ENCODE data around the gene TMEM253. TPM values are rescaled to one million over a fixed set of nuclear protein-coding genes. Genes with fewer than 3 reads are reported as not detected.

TMEM253 gene
- 62.3 TPM for polyA plus RNA-seq
- long read RNA-seq, donor 1, partial matches to known transcripts, result 16 of 23 reads
- long read RNA-seq, donor 1, other reads (novel, unspliced or antisense), result 5 of 23 reads
- long read RNA-seq, donor 2, transcript TMEM253-206 (7 exons, 1,236 nt), result major isoform, 10 of 50 reads
- long read RNA-seq, donor 2, partial matches to known transcripts, result 35 of 50 reads
- long read RNA-seq, donor 2, other reads (novel, unspliced or antisense), result 5 of 50 reads
- long read RNA-seq, donor 3, result 0 reads
- long read RNA-seq, donor 4, partial matches to known transcripts, result 0 of 4 reads
- long read RNA-seq, donor 4, other reads (novel, unspliced or antisense), result 0 of 4 reads
- long read RNA-seq, donor 5, transcript TMEM253-206 (7 exons, 1,236 nt), result major isoform, 7 of 13 reads
- long read RNA-seq, donor 5, partial matches to known transcripts, result 6 of 13 reads
- long read RNA-seq, donor 5, other reads (novel, unspliced or antisense), result 0 of 13 reads
- long read RNA-seq, donor 6, transcript TMEM253-206 (7 exons, 1,236 nt), result major isoform, 15 of 28 reads
- long read RNA-seq, donor 6, partial matches to known transcripts, result 7 of 28 reads
- long read RNA-seq, donor 6, other reads (novel, unspliced or antisense), result 5 of 28 reads
- long read RNA-seq, donor 7, result 0 reads
- long read RNA-seq, donor 8, transcript TMEM253-206 (7 exons, 1,236 nt), result major isoform, 14 of 34 reads
- long read RNA-seq, donor 8, partial matches to known transcripts, result 9 of 34 reads
- long read RNA-seq, donor 8, other reads (novel, unspliced or antisense), result 11 of 34 reads
- long read RNA-seq, donor 9, transcript TMEM253-206 (7 exons, 1,236 nt), result major isoform, 15 of 24 reads
- long read RNA-seq, donor 9, partial matches to known transcripts, result 9 of 24 reads
- long read RNA-seq, donor 9, other reads (novel, unspliced or antisense), result 0 of 24 reads
- long read RNA-seq, donor 10, transcript TMEM253-206 (7 exons, 1,236 nt), result major isoform, 20 of 34 reads
- long read RNA-seq, donor 10, partial matches to known transcripts, result 7 of 34 reads
- long read RNA-seq, donor 10, other reads (novel, unspliced or antisense), result 7 of 34 reads
- long read RNA-seq, donor 11, transcript TMEM253-206 (7 exons, 1,236 nt), result major isoform, 18 of 33 reads
- long read RNA-seq, donor 11, partial matches to known transcripts, result 6 of 33 reads
- long read RNA-seq, donor 11, other reads (novel, unspliced or antisense), result 9 of 33 reads

DNA sequence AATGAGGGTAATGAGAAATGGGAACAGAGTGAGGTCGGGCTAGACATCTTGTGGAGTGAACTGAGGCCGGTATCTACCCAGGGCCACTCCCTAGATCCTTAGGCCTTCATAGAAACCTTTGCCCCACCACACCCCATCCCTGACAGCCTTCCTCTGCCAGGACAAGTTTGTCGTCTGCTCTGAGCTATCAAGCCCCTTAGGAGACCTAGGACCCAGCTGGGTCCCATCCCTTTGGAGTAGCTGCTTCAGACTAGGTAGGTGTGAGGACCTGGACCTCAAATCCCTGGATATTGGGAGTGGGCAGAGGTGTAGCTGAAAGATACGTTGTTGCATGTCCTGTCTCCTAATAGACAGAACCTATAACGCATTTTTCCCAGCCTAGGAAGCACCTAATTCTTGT, at the start of gene TMEM253:
TMEM253 (plus strand) TSS at position 136 of the 400 bp plus-strand sequence. CDS start 278 bp downstream, outside the sequence.
- Histone ChIP-seq H3K36me3 (ENCODE audit: control insufficient read depth, insufficient read depth, low read length) (no peaks in the 10 kb centered on the region), H3K27me3 (ENCODE audit: control insufficient read depth, insufficient read depth, low read length) (no peaks in the 10 kb centered on the region), H3K4me3 (ENCODE audit: low read length) (peak within 1 kb of the TSS; percentile 40), H3K9me3 (ENCODE audit: control insufficient read depth, low read depth, low read length) (no peaks in the 10 kb centered on the region), H3K4me1 (ENCODE audit: control insufficient read depth, insufficient read depth, low read length) (peaks cover 67% of the 10 kb centered on the region), H3K27ac (ENCODE audit: low read length) (peak within 1 kb of the TSS; percentile 98)
- DNase-seq, result peak; percentile 88 to 92
- no CpG with 5 or more reads among the region's 5 CpGs for WGBS (ENCODE audit: insufficient coverage, low lambda C conversion rate)

DNA sequence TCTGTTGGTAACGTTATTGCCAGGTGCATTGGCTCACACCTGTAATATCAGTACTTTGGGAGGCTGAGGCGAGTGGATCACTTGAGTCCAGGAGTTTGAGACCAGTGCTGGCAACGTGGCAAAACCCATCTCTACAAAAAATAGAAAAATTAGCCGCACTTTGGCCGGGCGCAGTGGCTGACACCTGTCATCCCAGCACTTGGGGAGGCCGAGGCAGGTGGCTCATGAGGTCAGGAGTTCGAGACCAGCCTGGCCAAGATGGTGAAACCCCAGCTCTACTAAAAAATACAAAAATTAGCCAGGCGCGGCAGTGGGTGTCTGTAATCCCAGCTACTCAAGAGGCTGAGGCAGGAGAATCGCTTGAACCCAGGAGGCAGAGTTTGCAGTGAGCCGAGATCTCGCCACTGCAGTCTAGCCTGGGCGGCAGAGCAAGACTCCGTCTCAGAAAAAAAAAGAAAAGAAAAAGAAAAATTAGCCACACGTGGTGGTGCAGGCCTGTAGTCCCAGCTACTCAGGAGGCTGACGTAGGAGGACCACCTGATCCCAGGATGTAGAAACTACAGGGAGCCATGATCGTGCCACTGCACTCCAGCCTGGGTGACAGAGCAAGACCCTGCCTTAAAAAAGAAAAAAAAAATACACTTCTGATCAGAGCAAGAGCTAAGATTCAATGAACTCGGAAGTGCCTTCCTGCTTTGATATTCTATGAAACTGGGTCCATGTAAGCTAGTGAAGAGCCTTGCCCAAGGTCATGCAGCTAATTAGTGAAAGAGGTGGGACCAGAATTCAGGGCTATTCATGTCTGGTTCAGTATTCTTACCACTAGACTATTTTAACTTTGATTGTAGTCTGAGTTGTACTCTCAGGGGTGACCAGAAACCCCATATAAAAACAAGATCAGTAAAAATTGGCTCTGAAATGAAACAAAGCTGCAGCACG, 47.4 kb upstream of the TMEM253 start:
- H3K27ac ChIP-seq (ENCODE audit: low read length), result peak overlapping the region; percentile 6
- 80% methylated on average over 2 of the region's 20 CpGs for WGBS (ENCODE audit: insufficient coverage, low lambda C conversion rate)
- H3K36me3 ChIP-seq (ENCODE audit: control insufficient read depth, insufficient read depth, low read length), result no peaks in the 10 kb centered on the region
- DNase-seq, result no peak
- H3K9me3 ChIP-seq (ENCODE audit: control insufficient read depth, low read depth, low read length), result no peaks in the 10 kb centered on the region
- H3K4me3 ChIP-seq (ENCODE audit: low read length), result no peak overlapping the region
- H3K4me1 ChIP-seq (ENCODE audit: control insufficient read depth, insufficient read depth, low read length), result peaks cover 16% of the 10 kb centered on the region
- no peaks in the 10 kb centered on the region for H3K27me3 ChIP-seq (ENCODE audit: control insufficient read depth, insufficient read depth, low read length)

DNA sequence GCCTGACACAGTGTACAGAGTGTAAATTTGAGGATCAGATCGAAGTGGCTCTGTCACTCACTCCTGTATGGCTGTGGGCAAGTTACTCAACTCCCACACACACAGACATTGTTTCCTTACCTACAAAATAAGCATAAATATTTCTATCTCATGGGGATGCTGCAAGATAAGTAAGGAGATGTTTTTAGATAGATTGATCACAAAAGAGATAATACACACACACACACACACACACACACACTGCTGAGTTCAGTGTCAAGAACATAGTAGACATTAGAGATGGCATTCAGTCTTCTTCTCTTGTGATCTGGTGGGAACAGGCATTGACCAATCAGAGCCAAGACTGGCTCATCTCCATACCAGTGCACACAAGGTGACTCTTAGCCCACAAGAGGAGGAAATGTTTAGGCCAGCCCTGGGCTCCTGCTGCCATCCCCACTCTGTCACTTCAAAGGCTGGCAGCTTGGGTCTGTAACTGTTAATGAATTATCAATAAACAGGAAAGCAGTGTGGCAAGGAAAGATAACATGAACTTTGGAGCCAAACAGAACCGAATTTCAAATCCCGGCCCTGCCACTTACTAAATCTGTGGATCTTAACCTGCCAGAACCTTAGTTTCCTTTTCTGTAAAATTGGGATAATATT, 46.6 kb upstream of the TMEM253 start:
- peak in 1 of 2 donors; percentile 55 for DNase-seq
- no peak overlapping the region for H3K4me3 ChIP-seq (ENCODE audit: low read length)
- H3K27ac ChIP-seq (ENCODE audit: low read length), result peak overlapping the region; percentile 6
- no peaks in the 10 kb centered on the region for H3K9me3 ChIP-seq (ENCODE audit: control insufficient read depth, low read depth, low read length)
- no peaks in the 10 kb centered on the region for H3K27me3 ChIP-seq (ENCODE audit: control insufficient read depth, insufficient read depth, low read length)
- H3K4me1 ChIP-seq (ENCODE audit: control insufficient read depth, insufficient read depth, low read length), result peaks cover 16% of the 10 kb centered on the region
- no peaks in the 10 kb centered on the region for H3K36me3 ChIP-seq (ENCODE audit: control insufficient read depth, insufficient read depth, low read length)
- 40% methylated on average over 1 of the region's 3 CpGs for WGBS (ENCODE audit: insufficient coverage, low lambda C conversion rate)

DNA sequence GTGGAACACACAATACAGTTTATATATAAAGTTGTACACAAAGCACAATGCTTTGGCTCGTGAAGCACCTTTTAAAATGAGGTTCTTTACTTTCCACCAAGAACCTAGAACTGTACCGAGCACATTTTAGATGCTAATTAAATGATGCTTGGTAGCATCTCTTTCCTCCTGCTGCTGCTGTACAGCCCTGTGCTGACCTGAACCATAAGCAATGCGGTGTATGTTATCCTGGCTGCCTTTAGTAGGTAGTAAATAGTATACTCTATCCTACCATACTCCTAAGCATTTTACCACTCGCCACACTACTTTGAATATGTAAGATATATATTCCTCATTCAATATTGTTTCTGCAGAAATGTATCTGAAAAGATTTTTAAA, 46.1 kb upstream of the TMEM253 start:
- Histone ChIP-seq H3K9me3 (ENCODE audit: control insufficient read depth, low read depth, low read length) (no peaks in the 10 kb centered on the region), H3K36me3 (ENCODE audit: control insufficient read depth, insufficient read depth, low read length) (no peaks in the 10 kb centered on the region), H3K27ac (ENCODE audit: low read length) (no peak overlapping the region), H3K4me1 (ENCODE audit: control insufficient read depth, insufficient read depth, low read length) (peaks cover 16% of the 10 kb centered on the region), H3K27me3 (ENCODE audit: control insufficient read depth, insufficient read depth, low read length) (no peaks in the 10 kb centered on the region), H3K4me3 (ENCODE audit: low read length) (no peak overlapping the region)
- no peak for DNase-seq
- 83% methylated on average over 1 of the region's 4 CpGs for WGBS (ENCODE audit: insufficient coverage, low lambda C conversion rate)

DNA sequence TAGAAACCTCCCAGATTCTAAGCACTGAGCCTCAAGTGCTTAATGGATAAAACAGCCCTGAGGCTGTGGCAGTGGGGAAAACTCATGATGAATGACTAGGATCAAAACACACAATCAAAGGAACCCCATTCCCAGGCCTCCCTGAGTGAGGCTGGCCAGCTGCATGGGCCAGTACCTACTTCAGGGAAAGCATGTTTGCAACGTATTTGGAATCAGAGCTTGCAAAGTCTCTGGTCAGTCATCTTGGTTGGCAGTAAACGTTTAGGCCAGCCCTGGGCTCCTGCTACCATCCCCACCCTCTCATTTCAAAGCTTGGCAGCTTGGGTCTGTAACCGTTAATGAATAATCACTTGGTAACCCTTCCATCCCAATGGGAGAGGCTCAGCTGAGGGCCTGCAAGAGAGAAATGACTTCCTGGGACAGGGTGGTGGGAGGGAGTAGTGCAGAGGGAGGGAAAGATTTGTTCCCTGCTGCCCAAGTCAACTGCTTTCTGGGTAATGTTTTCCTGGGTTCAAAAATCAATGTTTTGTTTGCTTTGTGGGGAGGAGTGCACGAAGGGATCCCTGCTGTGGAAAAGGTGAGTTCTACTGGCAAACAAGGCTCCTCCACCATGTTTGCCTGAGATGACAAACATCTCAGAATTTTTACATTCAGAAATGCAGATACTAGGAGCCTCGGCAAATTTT, 45.3 kb upstream of the TMEM253 start:
- H3K27me3 ChIP-seq (ENCODE audit: control insufficient read depth, insufficient read depth, low read length), result no peaks in the 10 kb centered on the region
- H3K36me3 ChIP-seq (ENCODE audit: control insufficient read depth, insufficient read depth, low read length), result no peaks in the 10 kb centered on the region
- H3K9me3 ChIP-seq (ENCODE audit: control insufficient read depth, low read depth, low read length), result no peaks in the 10 kb centered on the region
- DNase-seq, result peak in 1 of 2 donors; percentile 63
- no CpG with 5 or more reads among the region's 5 CpGs for WGBS (ENCODE audit: insufficient coverage, low lambda C conversion rate)
- peaks cover 22% of the 10 kb centered on the region for H3K4me1 ChIP-seq (ENCODE audit: control insufficient read depth, insufficient read depth, low read length)
- no peak overlapping the region for H3K4me3 ChIP-seq (ENCODE audit: low read length)
- peak overlapping the region; percentile 30 for H3K27ac ChIP-seq (ENCODE audit: low read length)

DNA sequence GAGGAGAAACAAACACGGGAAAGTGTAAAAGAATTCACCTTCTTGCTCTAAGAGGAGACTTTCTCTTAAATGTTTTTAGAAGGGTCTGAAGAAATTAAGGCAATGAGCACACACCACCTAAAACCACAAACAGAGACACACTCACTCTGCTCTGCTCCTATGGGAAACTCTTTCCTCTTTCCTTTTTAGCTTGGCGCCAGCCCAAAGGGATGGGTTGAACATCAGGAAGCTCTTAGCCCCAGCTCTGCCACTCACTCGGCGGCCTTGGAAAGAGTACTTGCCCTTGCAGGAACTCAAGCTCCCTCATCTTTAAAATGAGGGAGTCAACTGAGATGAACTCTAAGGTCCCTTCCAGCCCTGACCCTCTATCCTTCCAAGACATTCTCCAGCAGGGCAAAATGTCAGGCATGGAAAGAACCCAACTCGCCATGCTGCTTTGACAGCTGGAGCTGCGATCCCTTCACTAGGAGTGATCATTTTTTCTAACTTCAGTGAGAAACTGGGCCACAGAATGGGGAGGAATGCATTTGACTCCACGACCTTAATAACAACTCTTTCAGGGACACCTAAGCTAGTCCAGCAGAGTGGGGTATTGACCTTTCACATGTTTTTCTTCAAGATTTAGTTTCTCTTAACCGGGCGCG, 44.2 kb upstream of the TMEM253 start:
- H3K4me3 ChIP-seq (ENCODE audit: low read length), result no peak overlapping the region
- no peaks in the 10 kb centered on the region for H3K36me3 ChIP-seq (ENCODE audit: control insufficient read depth, insufficient read depth, low read length)
- no peaks in the 10 kb centered on the region for H3K27me3 ChIP-seq (ENCODE audit: control insufficient read depth, insufficient read depth, low read length)
- no peak overlapping the region for H3K27ac ChIP-seq (ENCODE audit: low read length)
- H3K9me3 ChIP-seq (ENCODE audit: control insufficient read depth, low read depth, low read length), result no peaks in the 10 kb centered on the region
- H3K4me1 ChIP-seq (ENCODE audit: control insufficient read depth, insufficient read depth, low read length), result peaks cover 25% of the 10 kb centered on the region
- DNase-seq, result no peak
- WGBS (ENCODE audit: insufficient coverage, low lambda C conversion rate), result no CpG with 5 or more reads among the region's 10 CpGs

DNA sequence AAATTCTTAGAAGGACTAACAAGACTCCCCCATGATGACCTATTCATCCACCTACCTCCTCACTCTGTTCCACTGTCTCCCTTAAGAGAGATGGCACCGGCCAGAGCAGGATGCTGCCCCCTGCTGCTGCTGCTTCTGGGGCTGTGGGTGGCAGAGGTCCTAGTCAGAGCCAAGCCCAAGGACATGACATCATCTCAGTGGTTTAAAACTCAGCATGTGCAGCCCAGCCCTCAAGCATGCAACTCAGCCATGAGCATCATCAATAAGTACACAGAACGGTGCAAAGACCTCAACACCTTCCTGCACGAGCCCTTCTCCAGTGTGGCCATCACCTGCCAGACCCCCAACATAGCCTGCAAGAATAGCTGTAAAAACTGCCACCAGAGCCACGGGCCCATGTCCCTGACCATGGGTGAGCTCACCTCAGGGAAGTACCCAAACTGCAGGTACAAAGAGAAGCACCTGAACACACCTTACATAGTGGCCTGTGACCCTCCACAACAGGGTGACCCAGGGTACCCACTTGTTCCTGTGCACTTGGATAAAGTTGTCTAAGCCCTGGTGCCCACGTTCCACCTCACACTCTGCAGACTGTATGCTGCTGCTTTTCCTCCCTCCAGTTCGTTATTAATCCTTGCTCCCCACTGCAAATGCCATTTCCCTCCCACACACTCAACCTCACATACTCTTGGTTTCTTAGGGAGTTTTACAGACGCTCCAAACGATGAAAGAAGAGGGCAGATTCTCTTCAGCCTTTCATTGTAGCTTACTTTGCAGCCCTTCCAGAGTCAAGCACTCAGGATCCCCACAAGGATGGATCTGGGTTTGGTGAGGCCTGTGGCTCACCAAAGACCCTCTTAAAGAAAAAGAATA, 42.8 kb upstream of the TMEM253 start, which contains the start of gene RNASE8:
RNASE8 (plus strand) TSS at position 20 of the 873 bp plus-strand sequence; CDS start at position 91, 71 bp downstream.
- Histone ChIP-seq H3K9me3 (ENCODE audit: control insufficient read depth, low read depth, low read length) (no peaks in the 10 kb centered on the region), H3K36me3 (ENCODE audit: control insufficient read depth, insufficient read depth, low read length) (no peaks in the 10 kb centered on the region), H3K4me3 (ENCODE audit: low read length) (no peak within 1 kb of the TSS), H3K27ac (ENCODE audit: low read length) (no peak within 1 kb of the TSS), H3K4me1 (ENCODE audit: control insufficient read depth, insufficient read depth, low read length) (peaks cover 25% of the 10 kb centered on the region), H3K27me3 (ENCODE audit: control insufficient read depth, insufficient read depth, low read length) (no peaks in the 10 kb centered on the region)
- no CpG with 5 or more reads among the region's 8 CpGs for WGBS (ENCODE audit: insufficient coverage, low lambda C conversion rate)
- DNase-seq, result no peak

DNA sequence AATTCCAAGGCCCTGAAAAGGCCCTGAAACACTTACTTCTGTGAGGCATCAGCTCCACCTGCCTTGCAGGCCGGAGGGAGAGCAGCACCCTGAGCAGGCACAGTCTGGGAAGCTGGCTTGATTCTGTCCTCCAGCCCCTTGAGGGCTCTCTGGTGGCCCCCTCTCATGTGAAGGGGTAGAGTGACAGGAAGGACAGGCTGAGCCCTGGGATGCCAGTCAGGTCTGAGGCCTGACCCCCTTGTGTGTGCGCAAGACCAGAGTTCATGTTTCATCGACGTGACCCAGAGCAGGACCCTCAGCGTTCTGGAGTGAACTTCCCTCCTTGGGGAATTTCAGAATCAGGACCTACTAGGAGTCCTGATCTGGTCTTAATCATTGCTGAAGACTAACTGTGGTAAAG, 42.0 kb upstream of the TMEM253 start:
- no CpG with 5 or more reads among the region's 5 CpGs for WGBS (ENCODE audit: insufficient coverage, low lambda C conversion rate)
- peaks cover 21% of the 10 kb centered on the region for H3K4me1 ChIP-seq (ENCODE audit: control insufficient read depth, insufficient read depth, low read length)
- H3K4me3 ChIP-seq (ENCODE audit: low read length), result no peak overlapping the region
- no peak for DNase-seq
- no peaks in the 10 kb centered on the region for H3K27me3 ChIP-seq (ENCODE audit: control insufficient read depth, insufficient read depth, low read length)
- no peak overlapping the region for H3K27ac ChIP-seq (ENCODE audit: low read length)
- no peaks in the 10 kb centered on the region for H3K36me3 ChIP-seq (ENCODE audit: control insufficient read depth, insufficient read depth, low read length)
- H3K9me3 ChIP-seq (ENCODE audit: control insufficient read depth, low read depth, low read length), result no peaks in the 10 kb centered on the region

Data from large intestine (tissue), 12 donors.